M059J (cell line): ENCODE data around the gene ARHGAP18. TPM values are rescaled to one million over a fixed set of nuclear protein-coding genes. Genes with fewer than 3 reads are reported as not detected.

Source experiments
- total RNA-seq: library from RNA; depleted of rRNA; stranded (reverse); fragments of >200 nt; shearing (Covaris generic); gene quantifications from 2 replicates; pipeline ENCODE4 v1.2.3, GENCODE V29; 2014; rRNA removed

The ARHGAP18 gene
- total RNA-seq, 1 experiment from 2014 or later = 31.2 TPM

Other genes starting within 250 kb of the ARHGAP18 start
- gene TMEM244, start 151.1 kb upstream of the ARHGAP18 start, total RNA-seq = not detected in 2 replicates